ENCODE data around the gene LRPAP1. TPM values are rescaled to one million over a fixed set of nuclear protein-coding genes. Genes with fewer than 3 reads are reported as not detected.
"Not testable (repeated sequence)": the region's sequence is repeated elsewhere in the genome, so short reads cannot be mapped to it uniquely, and the experiment has no call there.

Gene LRPAP1
- polyA plus RNA-seq, 1 donor from 2014 or later: 91.1 TPM

DNA sequence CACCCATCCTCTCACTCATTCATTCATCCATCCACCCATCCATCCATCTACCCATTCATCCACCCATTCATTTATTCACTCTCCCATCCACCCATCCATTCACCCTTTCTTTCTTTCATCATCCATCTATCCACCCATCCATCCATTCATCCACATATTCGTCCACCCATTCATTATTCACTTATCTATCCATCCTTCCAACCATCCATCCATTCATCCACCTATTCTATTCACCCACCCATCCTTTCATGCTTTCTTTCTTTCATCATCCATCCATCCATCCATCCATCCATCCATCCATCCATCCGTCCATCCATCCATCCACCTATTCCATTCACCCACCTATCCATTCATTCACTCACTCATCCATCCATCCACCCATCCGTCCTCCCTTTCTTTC, 45.8 kb upstream of the LRPAP1 start:
- H3K9me2 ChIP-seq (ENCODE audit: insufficient read depth, low read length); H3K4me2 ChIP-seq (ENCODE audit: low read length); H3K27ac ChIP-seq (ENCODE audit: low read length); H3K36me3 ChIP-seq (ENCODE audit: insufficient read depth, low read length); H2AFZ ChIP-seq (ENCODE audit: low read depth, low read length); H3K9me3 ChIP-seq (ENCODE audit: low read length); H3K4me3 ChIP-seq (ENCODE audit: low read length); H3K9ac ChIP-seq (ENCODE audit: low read length); H3F3A ChIP-seq (ENCODE audit: insufficient read depth, low read length, poor library complexity, severe bottlenecking); H3K27me3 ChIP-seq (ENCODE audit: insufficient read depth, low read depth, low read length); H4K20me1 ChIP-seq (ENCODE audit: insufficient read depth); H3K79me2 ChIP-seq (replicated peaks; ENCODE audit: insufficient read depth, low read length): not testable (repeated sequence)

DNA sequence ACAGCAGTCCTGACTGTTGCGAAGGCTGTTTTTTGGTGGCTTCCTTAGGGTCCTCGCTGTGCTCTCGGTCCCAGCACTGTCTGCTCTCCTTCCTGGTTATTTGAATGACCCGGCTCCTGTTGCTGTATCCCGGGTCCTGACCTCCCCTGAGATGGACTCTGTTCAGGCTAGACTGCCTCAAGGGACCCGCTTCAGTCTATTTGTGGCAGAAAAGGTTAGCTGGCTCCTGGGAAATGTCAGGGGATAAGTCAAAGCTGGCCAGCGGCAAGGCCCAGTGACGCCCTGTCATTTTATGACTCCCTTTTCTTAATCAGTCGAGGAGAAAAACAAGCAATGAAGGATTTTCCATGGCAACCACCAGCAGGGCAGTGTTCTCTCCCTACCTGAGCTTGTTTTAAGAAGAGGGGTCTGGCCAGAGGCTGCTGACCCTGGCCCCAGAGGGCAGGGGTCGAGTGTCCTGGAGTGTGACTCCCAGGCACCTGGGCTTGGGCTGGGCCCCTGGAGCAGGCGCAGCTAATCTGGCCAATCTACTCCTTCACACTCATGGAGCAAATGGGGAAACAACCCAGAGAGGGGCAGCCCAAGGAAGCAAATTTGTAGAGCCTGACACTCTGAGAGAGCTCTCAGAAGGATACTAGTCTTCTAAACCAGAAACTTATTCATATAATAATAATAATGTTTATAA, 45.1 kb upstream of the LRPAP1 start:
- not testable (repeated sequence) for H3K4me2 ChIP-seq (ENCODE audit: low read length); H3K9me2 ChIP-seq (ENCODE audit: insufficient read depth, low read length); H3K9ac ChIP-seq (ENCODE audit: low read length); H3K36me3 ChIP-seq (ENCODE audit: insufficient read depth, low read length); H2AFZ ChIP-seq (ENCODE audit: low read depth, low read length); H3F3A ChIP-seq (ENCODE audit: insufficient read depth, low read length, poor library complexity, severe bottlenecking); H3K9me3 ChIP-seq (ENCODE audit: low read length); H4K20me1 ChIP-seq (ENCODE audit: insufficient read depth); H3K79me2 ChIP-seq (replicated peaks; ENCODE audit: insufficient read depth, low read length); H3K27ac ChIP-seq (ENCODE audit: low read length); H3K4me3 ChIP-seq (ENCODE audit: low read length); H3K27me3 ChIP-seq (ENCODE audit: insufficient read depth, low read depth, low read length)

DNA sequence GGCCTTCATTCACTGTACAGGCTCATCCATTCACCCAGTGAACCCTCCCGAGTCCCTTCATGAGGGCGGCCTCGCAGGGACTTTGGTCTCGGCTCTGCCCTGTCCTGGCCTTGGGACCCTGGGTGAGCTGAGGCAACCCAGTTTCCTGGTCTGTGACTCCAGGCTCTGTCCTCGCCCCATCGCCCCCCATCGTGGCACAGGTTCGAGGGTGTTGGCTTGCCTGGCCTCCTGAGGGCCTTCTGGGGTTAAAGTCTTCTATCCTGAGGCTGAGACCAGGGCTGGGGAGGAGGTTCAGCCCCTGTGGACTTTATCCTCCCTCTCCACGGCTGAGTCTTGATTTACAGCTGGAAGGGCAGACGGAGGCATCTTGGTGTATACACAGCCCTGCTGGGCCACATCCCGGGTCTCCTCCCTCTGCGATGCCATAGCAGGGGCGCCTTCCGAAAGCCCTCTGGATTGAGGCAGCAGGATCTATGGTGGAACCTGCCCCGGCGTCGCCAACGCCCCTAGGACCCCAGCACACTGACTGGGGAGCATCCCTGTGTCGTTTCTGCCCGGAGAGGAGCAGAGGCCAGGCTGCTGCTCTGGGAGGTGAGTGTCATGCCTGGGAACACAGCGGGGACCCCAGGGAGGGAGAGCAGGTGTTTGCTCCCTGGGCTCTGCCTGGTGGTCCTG, 44.4 kb upstream of the LRPAP1 start:
- H3K4me2 ChIP-seq (ENCODE audit: low read length); H3K4me3 ChIP-seq (ENCODE audit: low read length); H3F3A ChIP-seq (ENCODE audit: insufficient read depth, low read length, poor library complexity, severe bottlenecking); H3K36me3 ChIP-seq (ENCODE audit: insufficient read depth, low read length); H3K9me2 ChIP-seq (ENCODE audit: insufficient read depth, low read length); H3K27me3 ChIP-seq (ENCODE audit: insufficient read depth, low read depth, low read length); H3K9me3 ChIP-seq (ENCODE audit: low read length); H2AFZ ChIP-seq (ENCODE audit: low read depth, low read length); H3K9ac ChIP-seq (ENCODE audit: low read length); H4K20me1 ChIP-seq (ENCODE audit: insufficient read depth); H3K79me2 ChIP-seq (replicated peaks; ENCODE audit: insufficient read depth, low read length); H3K27ac ChIP-seq (ENCODE audit: low read length): not testable (repeated sequence)

DNA sequence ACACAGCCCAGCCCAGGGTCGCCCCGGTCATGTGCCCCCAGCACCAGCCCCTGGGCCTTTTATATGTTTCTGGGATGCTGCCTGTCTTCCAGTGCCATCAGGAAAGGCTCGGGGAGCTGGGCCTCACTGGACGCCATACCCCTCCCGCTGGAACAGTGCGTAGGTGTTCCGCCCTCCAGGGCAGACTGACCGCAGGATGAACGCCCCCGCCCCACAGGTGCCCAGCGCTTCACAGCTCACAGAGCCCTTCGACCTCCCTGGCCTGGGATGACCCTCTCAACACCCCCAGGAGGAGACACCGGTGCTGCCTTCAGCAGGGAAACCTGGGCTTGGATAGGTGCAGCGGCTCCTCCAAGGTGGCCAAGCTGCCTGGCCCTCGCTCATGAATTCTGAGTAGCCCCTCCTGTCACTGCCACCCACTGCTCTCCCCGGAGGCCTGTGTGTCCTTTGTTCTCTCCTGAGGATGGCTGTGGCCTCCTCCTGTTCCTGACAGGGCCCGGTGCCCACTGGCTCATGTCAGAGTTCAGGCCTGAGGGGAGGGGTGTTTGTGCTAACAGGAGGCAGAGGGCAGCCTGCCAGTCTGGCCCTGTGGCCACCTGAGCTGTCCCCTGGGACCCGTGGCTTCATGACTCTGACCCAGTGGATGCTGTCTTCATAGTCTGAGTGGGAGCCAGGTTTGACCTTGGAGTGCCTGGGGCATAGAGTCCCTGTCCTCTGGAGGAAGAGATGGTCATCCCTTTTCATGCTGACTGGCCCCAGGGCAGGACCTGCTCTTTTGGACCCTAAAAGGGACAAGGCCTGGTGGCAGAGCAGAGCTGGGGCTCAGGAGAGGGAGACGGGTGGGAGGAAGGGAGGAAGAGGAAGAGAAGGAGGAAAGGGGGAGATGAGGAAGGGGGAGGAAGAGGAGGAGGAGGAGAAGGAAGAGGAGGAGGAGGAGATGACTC, 43.5 kb upstream of the LRPAP1 start:
- not testable (repeated sequence) for H3K9me3 ChIP-seq (ENCODE audit: low read length); H3K9ac ChIP-seq (ENCODE audit: low read length); H3K4me2 ChIP-seq (ENCODE audit: low read length); H3K27me3 ChIP-seq (ENCODE audit: insufficient read depth, low read depth, low read length); H4K20me1 ChIP-seq (ENCODE audit: insufficient read depth); H3K36me3 ChIP-seq (ENCODE audit: insufficient read depth, low read length); H3K9me2 ChIP-seq (ENCODE audit: insufficient read depth, low read length); H2AFZ ChIP-seq (ENCODE audit: low read depth, low read length); H3K27ac ChIP-seq (ENCODE audit: low read length); H3K4me3 ChIP-seq (ENCODE audit: low read length); H3K79me2 ChIP-seq (replicated peaks; ENCODE audit: insufficient read depth, low read length); H3F3A ChIP-seq (ENCODE audit: insufficient read depth, low read length, poor library complexity, severe bottlenecking)

DNA sequence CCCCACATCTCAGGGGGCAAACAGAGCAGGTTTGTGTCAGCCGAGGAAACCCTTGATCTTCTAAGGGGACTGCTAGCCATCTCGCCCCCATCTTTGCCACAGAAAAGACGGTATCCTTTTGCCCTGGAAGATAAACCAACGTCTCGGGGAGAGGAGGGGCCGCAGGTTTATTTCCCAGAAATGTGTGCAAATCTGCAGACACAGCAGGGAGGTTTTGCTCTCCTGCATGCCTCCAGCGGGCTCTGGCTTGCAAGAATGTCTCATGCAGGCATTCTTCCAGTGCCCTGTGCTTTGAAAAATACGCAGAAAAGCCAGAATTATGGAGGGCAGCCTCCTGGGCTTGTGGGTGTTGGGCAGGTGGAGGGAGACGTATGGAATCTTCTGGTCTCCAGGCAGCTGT, 42.6 kb upstream of the LRPAP1 start:
- H3K27ac ChIP-seq (ENCODE audit: low read length); H3K27me3 ChIP-seq (ENCODE audit: insufficient read depth, low read depth, low read length); H3K4me3 ChIP-seq (ENCODE audit: low read length); H3K9me3 ChIP-seq (ENCODE audit: low read length); H3K79me2 ChIP-seq (replicated peaks; ENCODE audit: insufficient read depth, low read length); H3K4me2 ChIP-seq (ENCODE audit: low read length); H2AFZ ChIP-seq (ENCODE audit: low read depth, low read length); H3K9me2 ChIP-seq (ENCODE audit: insufficient read depth, low read length); H3K9ac ChIP-seq (ENCODE audit: low read length); H3K36me3 ChIP-seq (ENCODE audit: insufficient read depth, low read length); H3F3A ChIP-seq (ENCODE audit: insufficient read depth, low read length, poor library complexity, severe bottlenecking); H4K20me1 ChIP-seq (ENCODE audit: insufficient read depth): not testable (repeated sequence)

DNA sequence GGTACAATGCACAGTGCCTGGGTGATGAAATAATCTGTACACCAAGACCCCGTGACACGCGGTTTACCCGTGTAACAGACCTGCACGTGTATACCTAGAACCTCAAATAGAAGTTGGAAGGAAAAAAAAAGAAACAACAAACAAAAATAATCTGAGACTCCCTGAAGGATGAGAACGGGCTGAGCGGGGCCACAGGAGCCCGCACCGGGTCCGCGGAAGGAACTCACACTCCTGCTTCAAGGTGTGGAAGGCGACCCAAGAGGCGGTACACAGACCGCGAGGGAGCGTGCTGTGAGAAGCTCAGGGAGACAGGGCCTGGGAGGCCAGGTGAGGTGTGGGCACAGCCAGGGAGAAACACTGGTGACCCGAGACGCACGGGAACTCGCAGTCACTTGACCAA, 42.1 kb upstream of the LRPAP1 start:
- not testable (repeated sequence) for H3K4me3 ChIP-seq (ENCODE audit: low read length); H3K9ac ChIP-seq (ENCODE audit: low read length); H3K79me2 ChIP-seq (replicated peaks; ENCODE audit: insufficient read depth, low read length); H3K4me2 ChIP-seq (ENCODE audit: low read length); H3K36me3 ChIP-seq (ENCODE audit: insufficient read depth, low read length); H3K27ac ChIP-seq (ENCODE audit: low read length); H4K20me1 ChIP-seq (ENCODE audit: insufficient read depth); H3K9me2 ChIP-seq (ENCODE audit: insufficient read depth, low read length); H3F3A ChIP-seq (ENCODE audit: insufficient read depth, low read length, poor library complexity, severe bottlenecking); H3K9me3 ChIP-seq (ENCODE audit: low read length); H2AFZ ChIP-seq (ENCODE audit: low read depth, low read length); H3K27me3 ChIP-seq (ENCODE audit: insufficient read depth, low read depth, low read length)
